GM21381 (cell line): Measurements from ENCODE around the gene SPEF1.
"Not testable (repeated sequence)": the region's sequence is repeated elsewhere in the genome, so short reads cannot be mapped to it uniquely, and the experiment has no call there.

Experiments used
- ATAC-seq: cut with Tn5 transposase; IDR thresholded peaks from one replicate; pipeline ENCODE4 v1.9.1; 2021; ENCODE audit warnings: mild to moderate bottlenecking, moderate library complexity; ENCODE audit not compliant: unreplicated experiment

The SPEF1 gene

GRCh38 chr20:3811467-3812258 is 30.4 kb upstream of the SPEF1 start:
- ATAC-seq, result no peak

DNA sequence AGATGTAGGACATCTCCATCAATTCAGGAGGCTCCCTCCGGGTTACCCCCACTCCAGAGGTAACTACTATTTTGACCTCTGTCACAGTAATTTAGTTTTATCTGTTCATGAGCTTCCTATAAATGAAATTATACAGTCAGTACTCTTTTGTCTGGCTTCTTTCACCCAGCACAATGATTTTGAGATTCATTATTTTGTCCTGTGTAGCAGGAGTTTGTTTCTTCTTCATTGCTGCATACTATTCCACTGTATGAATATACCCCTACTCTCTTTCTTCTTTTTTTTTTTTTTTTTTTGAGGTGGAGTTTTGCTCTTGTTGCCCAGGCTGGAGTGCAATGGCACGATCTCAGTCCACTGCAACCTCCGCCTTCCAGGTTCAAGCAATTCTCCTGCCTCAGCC is 27.3 kb upstream of the SPEF1 start:
- no peak for ATAC-seq

DNA sequence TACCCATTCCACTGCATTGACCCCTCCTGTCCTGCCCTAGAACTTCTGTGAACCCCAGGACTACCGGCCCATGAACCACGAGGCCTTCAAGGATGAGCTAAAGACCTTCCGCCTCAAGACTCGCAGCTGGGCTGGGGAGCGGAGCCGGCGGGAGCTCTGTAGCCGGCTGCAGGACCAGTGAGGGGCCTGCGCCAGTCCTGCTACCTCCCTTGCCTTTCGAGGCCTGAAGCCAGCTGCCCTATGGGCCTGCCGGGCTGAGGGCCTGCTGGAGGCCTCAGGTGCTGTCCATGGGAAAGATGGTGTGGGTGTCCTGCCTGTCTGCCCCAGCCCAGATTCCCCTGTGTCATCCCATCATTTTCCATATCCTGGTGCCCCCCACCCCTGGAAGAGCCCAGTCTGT is 23.5 kb upstream of the SPEF1 start:
- ATAC-seq, result no peak

- ATAC-seq, result no peak
Measured at GRCh38 chr20:3804254-3804751, 23.1 kb upstream of the SPEF1 start.

- no peak for ATAC-seq
Measured at GRCh38 chr20:3803854-3804253, 22.6 kb upstream of the SPEF1 start.

DNA sequence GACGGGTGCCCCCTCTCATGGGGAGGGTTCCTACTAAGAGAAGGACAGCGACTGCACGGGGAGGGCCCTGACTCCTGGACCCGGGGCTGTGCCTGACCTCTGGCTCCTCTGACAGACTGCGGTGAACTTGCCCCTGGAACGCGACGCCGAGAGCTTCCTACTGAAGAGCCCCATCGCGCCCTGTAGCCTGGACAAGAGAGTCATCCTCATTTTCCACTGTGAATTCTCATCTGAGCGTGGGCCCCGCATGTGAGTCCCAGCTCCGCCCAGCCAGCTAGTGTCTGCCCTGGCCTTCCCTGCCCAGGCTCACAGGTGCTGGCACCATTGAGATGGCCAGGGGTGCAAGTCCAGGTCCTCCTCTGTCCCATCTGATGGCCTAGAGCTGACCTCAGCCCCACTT is 22.0 kb upstream of the SPEF1 start:
- no peak for ATAC-seq

DNA sequence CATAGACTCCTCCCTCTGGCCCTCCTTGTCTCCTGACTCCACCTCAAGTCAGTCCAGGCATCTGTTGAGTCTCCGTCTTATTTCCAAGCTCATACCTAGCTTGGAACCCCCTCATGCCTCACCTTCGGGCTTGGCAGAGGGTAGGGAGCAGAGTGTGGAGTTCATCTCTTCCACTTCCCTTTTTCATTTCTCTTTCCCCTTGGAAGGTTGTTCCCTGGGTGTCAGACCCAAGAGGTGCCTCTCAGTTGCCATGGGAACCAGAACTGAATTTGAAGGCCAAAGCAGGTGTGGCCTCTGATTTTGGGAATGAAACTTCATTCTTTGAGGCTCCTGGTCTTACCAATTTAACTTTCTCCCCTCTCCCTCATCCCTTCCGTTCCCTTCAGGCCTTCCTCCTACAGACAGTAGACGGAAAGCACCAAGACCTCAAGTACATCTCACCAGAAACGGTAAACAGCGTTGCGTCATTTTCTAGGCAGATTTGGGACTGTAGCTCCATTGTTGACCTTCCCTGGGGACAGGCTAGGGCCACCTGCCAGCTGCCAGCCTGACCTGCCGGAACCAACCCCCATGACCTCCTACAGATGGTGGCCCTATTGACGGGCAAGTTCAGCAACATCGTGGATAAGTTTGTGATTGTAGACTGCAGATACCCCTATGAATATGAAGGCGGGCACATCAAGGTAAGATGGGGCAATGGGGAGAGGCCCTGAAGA is 21.4 kb upstream of the SPEF1 start:
- no peak for ATAC-seq

DNA sequence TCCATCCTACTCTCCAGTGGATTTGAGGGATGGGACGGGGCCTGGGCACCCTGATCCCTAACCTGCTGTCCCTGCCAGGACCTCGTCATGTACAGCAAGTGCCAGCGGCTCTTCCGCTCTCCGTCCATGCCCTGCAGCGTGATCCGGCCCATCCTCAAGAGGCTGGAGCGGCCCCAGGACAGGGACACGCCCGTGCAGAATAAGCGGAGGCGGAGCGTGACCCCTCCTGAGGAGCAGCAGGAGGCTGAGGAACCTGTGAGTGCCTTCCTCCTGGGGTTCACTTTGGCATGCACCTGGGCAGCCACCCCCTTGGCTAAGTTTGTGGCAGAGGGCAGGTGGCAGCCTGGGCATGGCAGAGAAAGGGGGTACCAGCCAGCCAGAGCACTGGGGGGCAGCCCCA is 20.6 kb upstream of the SPEF1 start:
- no peak for ATAC-seq

GRCh38 chr20:3801299-3801698 is 20.1 kb upstream of the SPEF1 start:
- ATAC-seq, result no peak

GRCh38 chr20:3800878-3801260 is 19.6 kb upstream of the SPEF1 start:
- ATAC-seq, result no peak

GRCh38 chr20:3800256-3800877 is 19.1 kb upstream of the SPEF1 start:
- no peak for ATAC-seq

- no peak for ATAC-seq
Measured at GRCh38 chr20:3798908-3799248, 17.6 kb upstream of the SPEF1 start.

- ATAC-seq, result no peak
Measured at GRCh38 chr20:3798373-3798768, 17.1 kb upstream of the SPEF1 start.

- ATAC-seq, result no peak
Measured at GRCh38 chr20:3797592-3798372, 16.5 kb upstream of the SPEF1 start.

DNA sequence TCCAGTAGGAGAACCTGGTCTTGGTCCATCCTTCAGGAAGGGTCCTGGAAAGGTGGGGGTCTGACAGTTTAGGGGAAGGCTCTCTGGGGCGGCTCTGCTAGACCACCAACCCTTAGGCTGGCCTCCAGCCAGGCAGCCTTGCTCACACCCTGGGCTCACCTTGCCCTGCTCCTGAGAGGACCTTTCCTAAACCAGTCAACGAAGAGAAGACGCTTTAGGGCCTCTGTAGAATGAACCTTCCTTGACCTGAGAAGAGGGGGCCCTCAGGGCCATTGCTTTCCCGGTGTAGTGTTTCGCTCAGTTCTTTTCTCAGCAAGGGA is 15.9 kb upstream of the SPEF1 start:
- ATAC-seq, result no peak

- ATAC-seq, result peak; percentile 13
Measured at GRCh38 chr20:3796477-3797225, 15.4 kb upstream of the SPEF1 start.

DNA sequence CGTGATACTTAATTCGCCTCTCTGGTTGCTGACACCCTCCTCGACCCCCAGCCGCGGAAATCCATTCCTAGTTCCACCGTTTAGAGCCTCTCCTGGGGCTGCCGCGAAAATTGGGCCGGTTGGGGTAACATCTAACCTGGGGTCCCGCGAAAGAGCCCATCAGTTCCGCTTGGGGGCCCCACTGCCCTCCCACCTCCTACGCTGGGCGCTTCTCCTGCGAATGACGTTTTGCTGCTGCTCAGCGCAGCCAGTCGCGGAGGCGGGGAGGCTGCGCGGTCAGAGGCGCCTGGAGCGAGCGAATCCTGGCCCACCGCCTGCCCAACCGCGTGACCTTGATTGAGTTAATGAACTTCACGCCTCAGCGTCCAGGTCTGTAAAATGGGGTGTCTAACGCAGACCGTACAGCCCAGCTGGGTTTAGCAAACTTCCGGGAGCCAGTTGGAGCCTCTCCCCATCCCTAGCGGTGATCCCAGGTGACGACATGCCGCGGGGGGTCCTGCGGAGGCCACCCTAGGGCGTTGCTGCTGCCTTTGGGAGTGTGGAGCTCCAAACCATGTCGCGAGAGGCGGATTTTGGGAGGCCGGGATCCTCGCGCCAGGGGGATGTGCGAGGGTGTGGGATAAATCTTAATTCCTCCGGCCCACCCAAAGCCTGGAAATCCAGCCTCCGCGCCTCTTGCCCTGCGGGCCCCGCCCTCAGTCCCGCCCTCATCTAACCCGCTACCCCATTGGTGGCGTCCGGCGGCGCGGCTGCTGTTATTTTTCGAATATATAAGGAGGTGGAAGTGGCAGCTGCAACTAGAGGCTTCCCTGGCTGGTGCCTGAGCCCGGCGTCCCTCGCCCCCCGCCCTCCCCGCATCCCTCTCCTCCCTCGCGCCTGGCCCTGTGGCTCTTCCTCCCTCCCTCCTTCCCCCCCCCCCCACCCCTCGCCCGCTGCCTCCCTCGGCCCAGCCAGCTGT is 14.5 kb upstream of the SPEF1 start, which contains the start of gene CDC25B:
Gene CDC25B (plus strand): TSS at position 800 of the 958 bp plus-strand sequence. CDS start 222 bp downstream, outside the sequence.
- peak; percentile 54 for ATAC-seq

DNA sequence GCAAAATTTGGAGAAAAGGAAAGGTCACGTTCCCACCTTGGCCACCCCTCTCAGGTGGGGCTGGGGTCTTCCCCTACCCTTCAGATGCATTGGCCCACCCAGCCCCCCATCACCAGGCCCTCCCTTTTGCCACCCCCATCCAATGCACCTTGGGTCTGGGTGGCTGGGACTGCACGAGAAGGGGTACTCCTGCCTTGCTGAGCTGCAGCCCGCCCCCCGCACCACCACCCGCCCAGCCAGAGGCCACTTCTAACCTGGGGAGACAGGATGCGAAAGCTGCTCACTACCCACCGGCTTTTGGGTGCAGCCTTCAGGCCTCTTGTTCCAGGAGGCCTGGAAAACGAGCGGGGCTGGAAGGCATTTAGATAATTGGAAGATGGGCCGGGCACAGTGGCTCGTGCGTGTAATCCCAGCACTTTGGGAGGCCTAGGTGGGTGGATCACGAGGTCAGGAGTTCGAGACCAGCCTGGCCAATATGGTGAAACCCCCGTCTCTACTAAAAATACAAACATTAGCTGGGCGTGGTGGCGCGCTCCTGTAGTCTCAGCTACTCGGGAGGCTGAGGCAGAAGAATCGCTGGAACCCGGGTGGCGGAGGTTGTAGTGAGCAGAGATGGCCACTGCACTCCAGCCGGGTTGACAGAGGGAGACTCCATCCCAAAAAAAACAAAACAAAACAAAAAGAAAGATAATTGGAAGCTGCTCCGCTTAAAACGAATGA is 13.6 kb upstream of the SPEF1 start:
- no peak for ATAC-seq

GRCh38 chr20:3794168-3794567 is 12.9 kb upstream of the SPEF1 start:
- ATAC-seq, result not testable (repeated sequence)
